ENCODE results near the gene HTT.

GRCh38 chr4:3235581-3235980 is 161.1 kb downstream of the HTT start:
- TF ChIP-seq CTCF (IDR thresholded peaks at IDR 0.05 in 2 of 3, conservative IDR thresholded peaks at IDR 0.05 in 1 of 3; ENCODE audit: insufficient read depth in 2 of 3, low read depth in 1 of 3, low read length in 3 of 3), result no peak
- TF ChIP-seq BCL6 (CRISPR knock-in tag; IDR thresholded peaks at IDR 0.05), result no peak
- TF ChIP-seq PCBP1 (IDR thresholded peaks at IDR 0.05; ENCODE audit: low read depth, low read length, poor library complexity, severe bottlenecking), result no peak
- TF ChIP-seq CBX5 (IDR thresholded peaks at IDR 0.05; ENCODE audit: borderline replicate concordance, low read depth), result no peak
- TF ChIP-seq ETV1 (tag; conservative IDR thresholded peaks at IDR 0.05; ENCODE audit: low read depth), result no peak
- no peak for TF ChIP-seq SAP30 (IDR thresholded peaks at IDR 0.05; ENCODE audit: borderline replicate concordance, insufficient read depth, low read depth, low read length, poor library complexity, severe bottlenecking)
- no peak for TF ChIP-seq BMI1 (IDR thresholded peaks at IDR 0.05; ENCODE audit: low read length)
- no peak for TF ChIP-seq ARNT (IDR thresholded peaks at IDR 0.05)
- TF ChIP-seq HDAC2 (IDR thresholded peaks at IDR 0.05), result no peak
